EH (cell line): Measurements from ENCODE around the gene MORC2.

ENCODE experiments used
- DNase-seq: peaks from one replicate; pipeline ENCODE4 v3.0.0-alpha.2; 2015; ENCODE audit warnings: low read depth

The MORC2 gene

DNA sequence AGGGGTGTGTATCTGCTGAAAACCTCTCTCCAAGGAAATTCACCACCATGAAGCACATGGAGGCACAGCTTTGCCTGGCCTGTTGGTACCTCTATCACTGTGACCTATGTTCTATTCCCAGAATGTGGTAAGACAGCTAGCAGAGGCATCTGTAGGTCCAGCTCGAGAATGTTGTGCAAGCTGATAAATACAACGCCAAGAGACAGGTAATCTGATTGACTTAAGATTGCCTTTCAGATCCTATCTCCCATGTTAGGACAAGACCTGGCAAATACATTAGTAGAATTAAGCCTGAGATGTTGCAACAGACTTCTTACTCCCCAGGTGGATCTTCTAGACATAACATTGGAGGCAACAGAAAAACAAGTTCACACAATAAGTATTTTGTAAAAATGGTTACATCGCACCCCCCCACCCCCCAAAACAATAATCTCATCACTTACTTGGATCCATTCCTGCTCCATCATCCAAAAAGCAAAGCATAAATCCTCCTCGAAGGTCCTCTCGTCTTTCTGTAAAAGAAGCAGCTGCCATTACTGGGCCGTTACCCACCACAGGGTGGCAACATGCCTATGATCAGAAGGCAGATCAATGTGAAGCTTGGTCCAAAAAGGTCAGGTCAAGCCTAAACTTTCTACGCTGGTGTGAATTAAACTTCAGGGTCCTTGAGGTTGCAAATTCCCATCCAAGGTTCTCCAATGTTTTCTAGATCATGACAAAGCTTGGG, 18.5 kb downstream of the MORC2 start:
- no peak for DNase-seq

DNA sequence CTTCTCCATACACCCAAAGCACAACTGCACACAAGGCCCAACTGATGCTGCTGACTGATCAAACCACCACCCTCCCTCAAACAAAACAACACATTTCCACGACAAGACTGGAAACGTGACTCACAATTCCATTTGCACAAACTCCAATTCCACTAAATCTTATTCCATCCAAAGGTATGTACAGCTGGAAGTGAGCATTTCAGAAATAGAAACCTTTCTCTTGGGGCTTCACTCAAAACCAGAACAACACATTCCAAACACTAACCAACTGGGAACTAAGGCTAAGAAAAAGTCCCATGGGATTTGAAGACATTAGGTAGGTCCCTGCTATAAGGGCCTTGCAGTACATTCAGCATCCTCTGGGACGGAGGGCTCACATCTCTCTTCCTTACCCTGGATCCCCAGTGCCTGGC, 19.6 kb downstream of the MORC2 start:
- DNase-seq, result peak; percentile 62

DNA sequence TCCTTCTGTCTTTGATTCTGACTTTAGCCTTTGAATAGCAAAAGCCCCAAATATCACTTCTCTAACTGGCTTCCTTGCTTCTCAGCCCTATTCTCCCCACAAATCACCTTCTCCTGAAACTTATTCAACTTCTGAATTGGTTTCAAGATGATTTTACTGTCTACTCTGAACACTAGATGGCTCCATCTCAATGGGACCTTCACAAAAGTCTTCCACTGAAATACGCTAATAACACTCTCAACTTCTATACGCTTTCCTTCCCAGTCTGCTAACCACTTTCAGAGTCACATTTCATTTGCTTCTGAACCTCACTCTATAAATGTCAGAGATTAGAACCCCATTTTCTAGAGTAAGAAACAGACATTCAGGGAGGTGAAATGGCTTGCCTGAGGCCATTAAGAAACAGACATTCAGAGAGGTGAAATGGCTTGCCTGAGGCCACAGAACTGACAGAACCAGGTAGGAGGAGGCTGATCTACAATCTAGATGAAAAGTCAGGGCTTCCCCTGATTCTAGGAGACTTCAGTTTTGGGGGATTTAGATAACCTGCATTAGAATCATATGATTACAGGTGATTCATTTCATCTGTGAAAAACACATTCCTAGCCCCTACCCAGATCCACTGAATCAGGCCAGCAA, 20.6 kb downstream of the MORC2 start:
- peak; percentile 66 for DNase-seq

DNA sequence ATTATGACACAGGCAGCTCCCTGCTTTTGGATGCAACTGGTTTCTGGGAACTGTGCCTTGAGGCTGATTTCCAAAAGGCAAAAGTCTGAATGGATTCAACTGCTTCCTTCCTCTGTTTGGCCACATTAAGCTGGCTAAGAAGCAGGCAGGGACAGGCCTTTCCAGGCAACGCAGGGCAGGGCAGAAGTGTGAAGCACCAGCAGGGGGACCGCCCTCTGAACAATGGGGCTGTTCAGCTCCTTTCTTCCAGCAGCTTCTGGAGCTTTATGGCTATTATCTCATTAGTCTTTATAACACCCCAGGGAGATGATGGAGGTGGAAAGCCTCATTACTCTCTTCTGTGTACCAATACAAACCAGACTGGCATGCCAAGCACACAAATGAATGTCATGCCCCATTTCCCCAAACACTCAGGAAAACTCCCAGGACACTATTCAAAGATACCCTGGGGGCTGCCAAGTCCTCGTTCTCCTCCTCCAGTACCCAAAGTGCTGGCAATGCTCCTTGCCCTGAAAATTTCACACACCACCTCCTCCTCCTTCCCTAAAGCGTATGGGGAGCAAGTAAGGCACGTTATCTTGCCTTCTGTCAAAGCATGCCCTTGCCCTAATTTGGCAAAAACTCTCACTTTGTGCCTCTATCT, 21.3 kb downstream of the MORC2 start:
- DNase-seq, result no peak

DNA sequence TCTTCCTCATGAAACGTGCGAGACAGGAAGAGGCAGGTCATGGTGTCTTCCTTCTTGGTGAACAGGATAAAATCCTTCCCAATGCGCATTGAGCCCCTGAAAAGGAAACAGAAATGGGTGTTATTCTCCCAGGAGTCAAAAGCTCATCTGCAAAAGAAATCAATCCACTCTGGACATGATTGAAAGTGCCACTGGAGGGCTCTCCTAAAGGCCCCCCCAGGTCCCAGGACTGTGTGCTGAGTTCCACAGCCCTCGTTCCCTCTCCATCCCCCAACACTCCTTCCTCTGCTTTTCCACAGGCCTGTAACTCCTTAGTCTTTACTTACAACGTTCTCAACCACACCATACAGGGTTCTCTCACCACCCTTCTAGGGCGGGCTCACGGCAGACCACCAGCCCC, 22.2 kb downstream of the MORC2 start:
- DNase-seq, result no peak

DNA sequence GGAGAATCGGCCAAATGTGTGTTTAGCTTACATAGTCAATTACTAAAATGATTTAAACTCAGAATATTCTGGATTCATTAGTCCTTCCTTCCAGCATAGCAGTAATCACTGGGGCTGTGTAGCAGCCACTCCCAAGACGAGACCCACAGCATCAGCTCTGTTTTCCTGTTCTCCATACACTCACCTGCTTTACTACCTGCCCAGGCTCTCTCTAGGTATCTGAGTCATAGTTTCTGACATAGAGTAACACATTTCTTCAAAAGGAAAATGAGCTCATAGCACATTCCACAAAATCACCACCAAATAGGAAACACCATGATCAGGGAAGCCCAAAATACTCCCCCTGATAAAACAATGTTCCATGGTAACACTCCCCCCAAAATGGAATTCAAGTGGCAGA, 22.9 kb downstream of the MORC2 start:
- no peak for DNase-seq

DNA sequence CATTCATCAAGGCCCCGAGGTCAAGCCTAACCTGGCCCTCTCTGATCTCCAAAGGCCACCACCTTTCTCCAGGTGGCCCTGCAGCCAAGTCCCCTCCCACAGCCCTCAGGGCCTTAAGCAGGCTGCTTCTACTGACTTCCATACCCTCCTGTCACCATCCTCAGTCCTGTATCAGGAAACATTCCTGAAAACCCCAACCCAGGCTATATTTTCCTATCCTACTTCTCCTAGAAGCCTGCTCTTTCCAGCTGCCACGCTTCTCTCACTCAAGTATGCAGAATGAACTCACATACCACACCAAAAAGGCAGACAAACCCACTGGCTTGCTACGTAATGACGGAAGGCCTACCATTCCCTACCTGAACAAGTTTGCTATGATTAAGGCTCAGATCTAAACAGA, 23.6 kb downstream of the MORC2 start:
- no peak for DNase-seq

DNA sequence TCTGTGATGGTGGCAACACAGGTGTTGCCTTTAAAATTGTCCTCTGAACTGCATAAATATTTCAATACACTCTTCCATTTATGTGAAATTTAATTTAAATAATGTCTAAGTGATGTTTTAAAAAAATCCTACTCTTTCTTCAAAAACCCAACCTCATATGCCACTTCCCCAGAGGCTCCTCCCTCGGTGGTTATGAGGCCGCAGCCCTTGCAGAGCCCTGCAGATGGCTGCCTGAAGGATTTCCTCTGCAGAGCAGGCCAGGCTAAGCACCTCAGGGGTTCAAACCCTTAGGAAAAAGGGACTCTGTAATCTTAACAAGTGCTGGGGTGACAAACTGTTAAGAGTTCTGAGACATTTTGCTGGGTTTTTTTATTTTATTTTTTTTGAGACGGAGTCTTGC, 25.2 kb downstream of the MORC2 start:
- DNase-seq, result no peak

DNA sequence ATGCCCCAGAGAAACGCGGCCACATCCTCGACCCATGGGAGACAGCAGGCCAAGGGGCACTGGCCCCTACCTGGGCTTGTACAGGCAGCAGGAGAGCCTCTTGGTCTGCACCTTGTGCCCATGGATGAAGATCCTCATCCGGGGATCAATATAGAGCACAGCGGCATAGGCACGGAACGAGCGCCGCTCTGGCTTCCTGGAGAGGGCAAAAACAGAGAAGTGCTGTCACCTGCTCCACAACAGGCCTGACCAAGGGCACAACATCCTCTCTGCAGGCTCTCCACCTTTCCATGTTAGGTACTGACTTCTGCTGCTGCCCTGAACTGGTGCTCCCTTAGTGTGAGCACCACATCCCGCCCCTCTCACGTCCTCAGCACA, 27.2 kb downstream of the MORC2 start:
- no peak for DNase-seq

DNA sequence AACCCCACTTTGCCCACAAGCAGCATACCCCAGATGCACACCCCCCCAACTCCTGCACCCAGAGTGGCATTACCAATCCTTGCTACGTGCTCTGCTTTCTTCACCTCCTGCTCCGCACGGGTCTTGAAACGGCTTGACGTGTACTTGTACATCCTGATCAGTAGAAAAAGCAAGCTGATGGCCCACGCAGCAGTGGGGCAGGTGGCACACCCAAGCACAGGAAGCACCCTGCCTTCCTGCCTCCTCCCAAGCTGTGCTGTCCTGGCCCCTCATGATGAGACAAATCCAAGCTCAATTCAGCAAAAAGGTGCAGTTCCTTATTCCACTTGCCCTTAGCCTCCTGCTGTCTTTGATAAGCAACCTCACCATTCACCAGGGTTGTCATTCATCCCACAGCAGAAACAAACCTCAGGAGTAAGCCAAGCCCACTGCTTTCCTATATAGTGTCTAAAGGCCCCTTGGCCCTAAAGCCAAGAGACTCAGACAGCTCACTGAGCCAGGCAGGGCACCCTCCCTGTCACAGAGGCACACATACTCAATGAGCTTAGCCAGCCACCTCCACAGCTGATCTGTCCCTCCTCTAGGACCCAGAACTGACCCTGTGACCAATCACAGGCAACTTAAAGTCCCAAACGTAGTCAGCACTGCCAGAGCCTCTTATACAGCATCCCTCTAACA, 27.8 kb downstream of the MORC2 start:
- DNase-seq, result no peak

DNA sequence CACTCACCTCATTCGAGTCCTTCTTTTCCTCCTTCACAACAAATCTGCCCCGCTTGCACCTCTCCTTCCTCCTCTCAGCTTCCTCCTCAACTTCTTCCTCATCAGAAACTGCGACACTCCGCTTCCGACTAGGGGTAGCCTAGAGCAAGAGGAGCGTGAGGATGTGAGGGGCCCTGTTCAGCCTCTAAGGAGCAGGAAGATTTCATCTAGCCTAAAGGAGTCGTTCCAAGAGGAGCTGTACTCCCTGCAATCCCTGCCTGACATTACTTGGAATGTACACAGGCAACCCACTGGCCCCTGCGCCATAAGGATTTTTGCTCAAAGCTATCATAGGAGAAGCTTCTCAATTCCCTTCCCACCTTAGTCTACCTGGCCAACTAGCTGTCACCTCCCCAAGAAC, 34.5 kb downstream of the MORC2 start:
- DNase-seq, result no peak

DNA sequence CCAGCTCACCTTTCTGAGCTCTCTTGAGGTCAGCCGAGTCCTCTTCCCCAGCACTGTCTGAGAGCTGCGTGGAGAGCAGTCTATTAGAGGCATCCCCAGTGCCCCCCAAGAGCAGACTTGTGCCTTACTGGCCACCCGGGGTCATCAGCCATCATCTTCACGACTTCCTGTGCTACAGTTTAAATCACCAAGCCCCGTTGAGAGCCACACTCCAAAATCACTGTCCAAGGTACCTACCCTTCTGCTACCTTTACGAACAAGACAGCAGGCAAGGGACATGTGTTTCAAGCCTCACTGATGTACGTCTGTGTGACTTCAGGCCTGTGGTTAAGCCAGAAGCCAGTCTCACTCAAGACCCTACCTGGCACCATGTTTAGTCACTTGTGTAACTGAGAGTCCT, 35.1 kb downstream of the MORC2 start:
- DNase-seq, result no peak

DNA sequence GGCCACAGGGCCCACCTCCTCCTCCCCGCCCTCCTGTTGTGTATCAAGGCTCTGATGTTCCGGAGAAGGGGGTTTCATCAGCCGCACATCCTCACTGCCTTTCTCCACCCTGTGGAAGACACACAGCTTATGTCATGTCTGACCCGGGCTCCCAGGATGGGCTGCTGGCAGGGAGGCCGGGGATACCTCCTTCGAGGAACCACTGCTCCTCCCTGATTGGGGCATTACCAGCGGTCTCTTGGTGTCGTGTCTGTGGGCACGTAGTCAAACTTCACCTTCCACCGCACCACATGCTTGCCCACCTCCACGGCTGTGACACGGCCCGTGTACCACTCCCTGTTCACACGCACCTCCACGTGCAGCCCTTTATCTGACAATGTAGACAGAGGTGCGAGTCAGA, 35.9 kb downstream of the MORC2 start:
- DNase-seq, result no peak

DNA sequence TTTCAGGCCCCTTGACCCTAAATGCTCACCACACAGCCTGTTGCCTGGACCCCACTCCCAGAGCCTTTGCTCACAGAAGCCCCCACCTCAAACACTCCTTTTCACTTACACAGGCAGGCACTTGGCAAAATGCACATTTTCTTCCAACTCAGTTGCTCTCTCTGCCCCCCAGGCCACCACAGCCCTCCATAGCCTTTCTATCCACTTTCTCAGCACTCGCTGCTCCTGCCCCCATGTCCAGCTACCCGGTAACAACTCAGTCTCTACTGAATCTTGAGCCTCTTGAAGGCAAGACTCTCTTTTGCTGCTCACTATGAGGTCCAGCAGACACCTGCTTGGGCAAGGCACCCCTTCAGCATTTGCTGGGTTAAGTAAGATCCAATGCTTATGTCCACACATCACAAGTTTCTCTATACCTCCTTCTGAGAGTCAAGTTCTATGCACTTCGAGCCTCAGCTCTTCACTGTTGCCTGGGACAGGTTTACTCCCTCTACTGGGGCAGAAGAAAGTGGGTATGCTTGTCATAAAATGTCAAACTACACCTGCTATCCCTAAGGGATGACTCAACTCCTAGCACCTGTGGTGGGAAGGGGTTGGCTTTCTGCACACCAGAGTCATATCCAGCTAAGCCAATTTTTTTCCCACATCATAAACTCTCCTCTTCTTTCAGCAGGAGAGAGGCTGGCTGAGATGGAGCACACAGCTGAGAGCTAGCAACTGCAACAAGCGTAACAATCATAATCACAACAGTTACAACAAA, 36.9 kb downstream of the MORC2 start:
- no peak for DNase-seq

DNA sequence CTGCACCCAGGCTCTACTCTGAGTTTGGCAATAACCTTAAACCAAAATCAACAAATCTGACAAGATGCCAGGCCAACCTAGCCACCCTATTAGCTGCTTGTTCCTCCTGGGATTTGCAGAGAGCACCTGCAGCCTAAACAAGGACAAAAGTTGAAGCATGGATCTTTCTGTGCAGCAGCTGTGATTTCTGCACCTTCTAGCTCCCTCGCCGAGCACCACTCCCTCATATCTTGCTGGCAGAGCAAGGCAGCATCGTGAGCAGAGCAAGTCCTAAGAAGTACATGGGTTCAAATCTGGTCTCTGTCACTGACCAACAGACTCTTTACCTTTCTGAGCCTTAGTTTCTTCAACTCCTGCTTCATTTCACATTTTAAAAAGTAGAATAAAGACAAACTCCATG, 38.3 kb downstream of the MORC2 start:
- DNase-seq, result no peak

DNA sequence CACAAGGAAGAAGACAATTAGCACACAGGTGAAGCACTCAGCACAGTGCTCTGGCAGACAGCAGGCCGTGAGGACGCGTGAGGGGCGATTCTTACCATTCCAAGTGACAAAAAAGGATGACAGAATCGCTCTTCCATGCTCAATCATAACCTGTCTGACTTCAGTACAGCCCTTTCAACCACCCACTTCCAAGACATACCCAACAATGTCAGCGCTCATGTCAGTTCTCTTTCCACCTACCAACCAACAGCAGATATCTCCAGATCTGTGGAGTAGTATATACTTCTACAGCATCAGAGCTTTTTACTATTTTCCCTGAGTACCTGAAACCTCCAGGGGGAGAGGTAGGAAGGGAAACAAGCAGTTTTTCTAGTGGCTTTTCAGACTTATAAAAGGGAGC, 40.2 kb downstream of the MORC2 start:
- no peak for DNase-seq

DNA sequence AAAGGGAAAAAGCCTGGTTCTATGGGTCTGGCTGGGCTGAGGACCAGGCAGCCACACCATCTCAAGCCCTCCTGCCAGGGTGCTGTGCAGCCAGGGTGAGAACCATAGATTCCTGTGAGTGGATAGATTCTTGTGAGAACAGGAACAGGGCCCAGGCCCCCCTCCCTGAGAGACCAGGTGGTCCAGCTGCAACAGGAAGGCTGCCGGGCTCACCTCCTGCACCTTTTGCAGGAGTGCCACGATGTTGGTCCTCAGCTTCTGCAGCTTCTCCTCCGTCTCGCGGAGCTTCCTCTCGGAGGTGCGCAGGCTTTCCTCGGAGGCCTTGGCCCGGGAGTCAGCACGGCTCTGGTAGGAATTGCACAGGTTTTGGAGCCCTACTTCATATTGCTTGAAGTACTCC, 40.8 kb downstream of the MORC2 start:
- no peak for DNase-seq

DNA sequence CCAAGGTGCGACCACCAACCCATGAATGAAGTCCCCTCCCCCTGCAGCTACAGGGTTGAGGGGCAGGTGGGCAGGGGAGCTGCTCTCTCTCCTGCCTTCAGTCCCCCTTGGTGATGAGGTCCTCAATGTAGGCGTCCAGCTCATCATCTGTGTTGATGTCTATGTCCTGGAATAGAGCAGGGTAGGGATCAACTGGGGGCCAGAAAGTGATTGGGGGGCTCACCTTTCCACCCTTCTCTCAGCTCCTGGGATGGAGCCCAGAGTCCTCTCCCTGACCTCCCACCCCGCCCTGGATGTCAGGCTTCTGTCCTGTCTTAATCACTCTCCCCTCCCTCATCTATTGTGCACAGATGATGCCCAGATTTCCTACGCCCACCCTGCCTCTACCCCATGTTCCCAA, 41.9 kb downstream of the MORC2 start:
- no peak for DNase-seq

DNA sequence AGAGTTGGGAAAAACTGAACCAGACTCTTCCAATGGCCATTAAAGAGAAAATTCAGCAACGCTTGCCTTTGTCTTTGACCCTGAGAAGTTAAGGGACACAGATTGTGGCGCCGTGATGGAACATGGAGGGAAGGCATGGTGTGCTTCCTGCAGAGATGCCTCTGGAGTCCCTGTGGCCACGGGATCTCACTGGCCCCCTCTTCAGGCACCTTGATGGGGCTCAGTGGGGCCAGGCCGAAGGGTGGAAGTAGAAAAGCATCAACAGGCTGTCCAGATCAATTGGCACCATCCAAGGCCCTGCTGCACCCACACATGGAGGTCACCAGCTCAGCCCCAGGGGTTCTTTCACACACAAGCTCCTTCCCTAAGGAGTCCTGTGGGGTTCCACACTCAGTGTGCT, 42.9 kb downstream of the MORC2 start:
- no peak for DNase-seq

DNA sequence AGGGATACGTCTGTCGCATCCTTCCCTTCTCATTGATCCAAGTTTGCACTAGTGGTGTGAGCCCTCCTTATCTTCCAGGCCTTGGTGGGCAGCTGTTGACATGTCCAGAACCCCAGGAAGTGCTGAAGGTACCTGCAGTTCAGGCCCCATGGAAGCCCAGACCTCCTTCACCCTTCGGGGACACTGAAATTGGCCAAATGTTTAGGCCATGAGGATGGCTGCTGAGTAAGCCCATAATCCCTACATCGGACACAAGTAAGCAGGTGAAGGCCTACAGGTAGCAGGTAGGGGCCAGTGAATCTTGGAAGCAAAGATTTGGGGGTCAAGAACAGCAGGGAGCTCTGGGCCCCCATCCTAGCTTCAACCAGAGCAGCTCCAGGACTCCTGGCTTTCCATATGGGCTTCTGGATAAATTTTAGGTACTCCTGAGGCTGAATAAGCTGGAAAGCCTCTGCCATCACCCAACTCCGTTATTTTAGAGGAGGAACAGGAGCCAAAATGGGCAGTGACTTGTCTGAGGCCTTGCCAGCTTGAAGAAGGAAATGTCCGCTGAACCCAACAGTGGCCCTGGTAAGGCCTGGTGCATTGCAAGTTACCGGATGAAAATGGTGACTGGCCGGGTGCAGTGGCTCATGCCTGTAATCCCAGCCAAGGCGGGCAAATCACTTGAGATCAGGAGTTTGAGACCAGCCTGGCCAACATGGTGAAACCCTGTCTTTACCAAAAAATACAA, 45.2 kb downstream of the MORC2 start:
- DNase-seq, result no peak

DNA sequence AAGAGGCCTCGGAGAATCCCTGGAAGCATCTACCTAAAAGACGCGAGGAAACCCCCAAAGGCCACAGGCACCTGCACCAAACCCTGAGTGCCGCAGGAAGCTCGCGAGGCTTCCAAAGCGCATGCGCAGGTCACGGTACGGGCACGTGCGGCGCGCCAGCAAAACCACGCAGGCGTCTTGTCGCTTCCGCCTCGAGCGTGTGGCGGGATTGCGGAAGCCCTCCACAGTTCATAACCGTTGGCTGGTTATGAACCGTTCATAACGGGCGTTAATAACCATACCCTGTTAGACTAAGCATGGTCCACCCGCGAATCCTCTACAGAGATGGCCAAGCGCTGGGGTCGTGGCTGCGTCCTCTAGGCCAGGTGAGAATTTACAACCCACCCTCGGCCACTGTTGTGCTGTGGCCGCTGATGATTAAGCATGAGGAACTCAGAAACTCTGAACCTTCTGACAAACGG, 46.4 kb downstream of the MORC2 start:
- DNase-seq, result peak; percentile 40

DNA sequence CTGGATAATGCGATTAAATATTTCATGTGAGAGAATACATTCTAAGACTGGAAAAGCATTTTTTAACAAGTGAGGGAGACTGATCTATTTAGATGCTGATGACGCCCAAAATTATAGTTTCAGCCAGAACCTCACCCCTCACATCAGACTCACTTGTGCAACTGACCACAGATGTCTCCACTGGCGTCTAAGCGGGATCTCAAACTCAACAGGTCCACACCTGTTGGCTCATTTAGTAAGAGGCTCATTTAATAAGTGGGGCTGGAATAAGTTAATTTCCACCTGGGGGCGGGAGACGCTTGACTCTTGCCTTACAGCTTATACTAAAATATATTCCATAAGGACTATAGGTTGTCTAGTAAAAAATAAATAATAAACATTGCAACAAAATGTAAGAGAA, 47.5 kb downstream of the MORC2 start:
- no peak for DNase-seq
